Upper lobe of right lung (tissue), 1 donor: Measurements from ENCODE around the gene IGSF9B. TPM values are rescaled to one million over a fixed set of nuclear protein-coding genes. Genes with fewer than 3 reads are reported as not detected.

ENCODE experiments used
- ATAC-seq: fragments of 200-7000 bp; cut with Tn5 transposase; one replicate; pipeline ENCODE4 v1.9.1; 2020; ENCODE audit warnings: mild to moderate bottlenecking, moderate library complexity
- DNase-seq: peaks from one replicate; pipeline ENCODE4 v3.0.0-alpha.2; 2020
- H3K27ac ChIP-seq: fragments of 200-600 bp; one replicate; pipeline ENCODE4 v1.8.0; 2022
- H3K27me3 ChIP-seq: fragments of 200-600 bp; one replicate; pipeline ENCODE4 v1.8.0; 2022; ENCODE audit warnings: mild to moderate bottlenecking
- H3K36me3 ChIP-seq: fragments of 200-600 bp; one replicate; pipeline ENCODE4 v1.8.0; 2022
- H3K4me1 ChIP-seq: fragments of 200-600 bp; one replicate; pipeline ENCODE4 v1.8.0; 2022
- H3K4me3 ChIP-seq: fragments of 200-600 bp; one replicate; pipeline ENCODE4 v1.8.0; 2022; ENCODE audit warnings: mild to moderate bottlenecking
- H3K9me3 ChIP-seq: fragments of 200-600 bp; one replicate; pipeline ENCODE4 v1.8.0; 2022
- CTCF ChIP-seq: fragments of 200-600 bp; IDR thresholded peaks from one replicate; pipeline ENCODE4 v1.8.0; 2022; ENCODE audit warnings: antibody characterized with exemption
- intact Hi-C: fragments of 100-400 bp; cut with DNase I; formaldehyde crosslinking; loops from one replicate; pipeline ENCODE4 v1.11.0; 2022
- total RNA-seq: library from RNA; stranded (reverse); fragmentation: NEBNext Ultra II Directional; extraction: Animal tissue kit (Norgen Biotek cat#: 25700); gene quantifications from one replicate; pipeline ENCODE4 v1.2.1, GENCODE V29; 2021
- donor health status: DM: no; HTN: yes; CAD: no; lungs with severe emphysema.

IGSF9B gene
- total RNA-seq, 1 donor from 2014 or later: 2.9 TPM

GRCh38 chr11:133865466-133865865 lies 91.3 kb downstream of the IGSF9B start:
- ATAC-seq: no peak
- no peak for DNase-seq

GRCh38 chr11:133864756-133865155 lies 92.0 kb downstream of the IGSF9B start:
- no peaks in the 10 kb centered on the region for H3K4me1 ChIP-seq
- ATAC-seq (no peak), DNase-seq (no peak)
- H3K27ac ChIP-seq: no peak overlapping the region
- no peak for TF ChIP-seq CTCF
- H3K4me3 ChIP-seq: no peak overlapping the region
- intact Hi-C loops: no loop called here
- H3K36me3 ChIP-seq: no peaks in the 10 kb centered on the region
- H3K27me3 ChIP-seq: no peaks in the 10 kb centered on the region
- no peaks in the 10 kb centered on the region for H3K9me3 ChIP-seq

More at GRCh38 chr11:133865466-133865865, 91.3 kb downstream of the IGSF9B start:
- intact Hi-C loops: no loop called here
- no peak overlapping the region for H3K27ac ChIP-seq
- H3K27me3 ChIP-seq: no peaks in the 10 kb centered on the region
- no peaks in the 10 kb centered on the region for H3K36me3 ChIP-seq
- H3K4me1 ChIP-seq: no peaks in the 10 kb centered on the region
- TF ChIP-seq CTCF: no peak
- H3K4me3 ChIP-seq: no peak overlapping the region
- H3K9me3 ChIP-seq: no peaks in the 10 kb centered on the region

- intact Hi-C loops: no loop called here
- no peak for ATAC-seq
- Histone ChIP-seq H3K27ac (no peak overlapping the region), H3K27me3 (peaks cover 5% of the 10 kb centered on the region), H3K36me3 (no peaks in the 10 kb centered on the region), H3K4me1 (no peaks in the 10 kb centered on the region), H3K9me3 (no peaks in the 10 kb centered on the region), H3K4me3 (no peak overlapping the region)
- DNase-seq: no peak
- no peak for TF ChIP-seq CTCF
Observed at GRCh38 chr11:133860151-133860550, 96.6 kb downstream of the IGSF9B start.

Other genes with a start within 250 kb of the IGSF9B start
- gene SPATA19, start 111.5 kb downstream of the IGSF9B start, total RNA-seq: not detected
- 26.9 TPM for gene JAM3, start 112.1 kb upstream of the IGSF9B start, total RNA-seq